Activated CD8-positive, alpha-beta T cell treated with anti-CD3 and anti-CD28 coated beads, Interleukin-2, amount 10 ng/mL, durations not matched to agents 7 days and 5 days (primary cell): ENCODE data around the gene TNFRSF9. TPM values are rescaled to one million over a fixed set of nuclear protein-coding genes. Genes with fewer than 3 reads are reported as not detected.
"Not testable (repeated sequence)": the region's sequence is repeated elsewhere in the genome, so short reads cannot be mapped to it uniquely, and the experiment has no call there.

ENCODE experiments used
- ATAC-seq: fragments of 150-1000 bp; cut with Tn5 transposase; one replicate; pipeline ENCODE4 v1.10.0; 2021; ENCODE audit warnings: moderate library complexity
- CTCF ChIA-PET: fragments of 350-600 bp; sonication (Branson Sonifier 250); formaldehyde crosslinking; loops from one replicate; lab custom pipeline; 2021; ENCODE audit warnings: antibody characterized with exemption; lab: Charles Lee
- POLR2A ChIA-PET: fragments of 350-600 bp; sonication (Branson Sonifier 250); formaldehyde crosslinking; loops from one replicate; lab custom pipeline; 2021; ENCODE audit warnings: antibody characterized with exemption; lab: Charles Lee
- DNase-seq: peaks from one replicate; pipeline ENCODE4 v3.0.0-alpha.2; 2020
- H3K27ac Mint-ChIP-seq: one replicate; pipeline ENCODE4 v1.8.0; 2021; ENCODE audit warnings: mild to moderate bottlenecking, mixed read lengths
- H3K27me3 Mint-ChIP-seq: one replicate; pipeline ENCODE4 v1.8.0; 2021; ENCODE audit warnings: low read depth, mixed read lengths
- H3K36me3 Mint-ChIP-seq: one replicate; pipeline ENCODE4 v1.8.0; 2021; ENCODE audit warnings: low read depth, mixed read lengths
- H3K4me1 Mint-ChIP-seq: one replicate; pipeline ENCODE4 v1.8.0; 2021; ENCODE audit warnings: low read depth, mixed read lengths
- H3K4me3 Mint-ChIP-seq: one replicate; pipeline ENCODE4 v1.8.0; 2021; ENCODE audit warnings: mild to moderate bottlenecking, mixed read lengths
- H3K9me3 Mint-ChIP-seq: one replicate; pipeline ENCODE4 v1.8.0; 2022; ENCODE audit warnings: mixed read lengths; ENCODE audit not compliant: insufficient read depth
- total RNA-seq, 2 experiments: library from RNA; stranded (reverse); gene quantifications; one replicate each; pipeline ENCODE4 v1.2.3, GENCODE V29; 2021

Gene TNFRSF9
- total RNA-seq, 2 experiments from 2014 or later: 0.94 to 1.3 TPM

DNA sequence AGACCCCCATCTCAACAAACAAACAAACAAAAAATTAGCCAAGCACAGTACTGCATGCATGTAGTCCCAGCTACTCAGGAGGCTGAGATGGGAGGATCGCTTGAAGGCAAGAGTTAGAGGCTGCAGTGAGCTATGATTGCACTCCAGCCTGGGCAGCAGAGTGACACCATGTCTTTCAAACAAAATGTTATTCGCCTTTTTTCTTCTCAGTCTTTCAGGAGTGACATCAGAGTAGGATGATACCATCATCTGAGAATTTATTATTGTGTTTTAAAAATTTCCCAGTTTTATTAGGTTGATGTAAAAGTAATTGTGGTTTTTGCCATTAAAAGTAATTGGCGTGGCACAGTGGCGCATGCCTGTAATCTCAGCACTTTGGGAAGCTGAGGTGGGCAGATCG is 31.6 kb upstream of the TNFRSF9 start:
- CTCF ChIA-PET: interaction anchor here (1.8 kb wide), 1 partner anchor 43 kb away, joined by 4 read pairs; no protein-coding TSS in a partner anchor
- POLR2A ChIA-PET: no interaction called here
- no peaks in the 10 kb centered on the region for H3K9me3 Mint-ChIP-seq
- H3K4me1 Mint-ChIP-seq: peaks cover 9% of the 10 kb centered on the region
- peaks cover 61% of the 10 kb centered on the region for H3K36me3 Mint-ChIP-seq
- no peaks in the 10 kb centered on the region for H3K27me3 Mint-ChIP-seq
- H3K4me3 Mint-ChIP-seq: no peak overlapping the region
- H3K27ac Mint-ChIP-seq: no peak overlapping the region
- ATAC-seq (no peak), DNase-seq (no peak)

DNA sequence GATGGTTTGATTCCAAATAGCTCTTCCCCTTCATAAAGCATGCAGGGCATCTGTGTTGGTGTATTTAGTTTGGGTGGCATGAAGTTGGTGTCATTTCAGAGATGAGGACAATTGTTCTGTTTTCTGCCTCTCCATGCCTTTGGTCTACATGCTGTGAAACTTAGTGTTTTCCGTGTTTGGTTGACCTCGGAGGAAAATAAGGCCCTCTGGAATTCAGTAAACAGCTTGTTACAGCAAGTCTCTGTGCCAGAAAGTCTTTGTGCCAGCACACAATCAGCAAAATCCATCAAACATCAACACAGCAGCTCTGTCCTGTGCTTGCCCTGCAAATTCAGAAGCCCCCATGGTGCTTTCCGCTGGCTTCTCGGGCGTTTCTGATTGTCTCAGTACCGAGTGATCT is 30.4 kb upstream of the TNFRSF9 start:
- no peak overlapping the region for H3K27ac Mint-ChIP-seq
- H3K4me3 Mint-ChIP-seq: no peak overlapping the region

DNA sequence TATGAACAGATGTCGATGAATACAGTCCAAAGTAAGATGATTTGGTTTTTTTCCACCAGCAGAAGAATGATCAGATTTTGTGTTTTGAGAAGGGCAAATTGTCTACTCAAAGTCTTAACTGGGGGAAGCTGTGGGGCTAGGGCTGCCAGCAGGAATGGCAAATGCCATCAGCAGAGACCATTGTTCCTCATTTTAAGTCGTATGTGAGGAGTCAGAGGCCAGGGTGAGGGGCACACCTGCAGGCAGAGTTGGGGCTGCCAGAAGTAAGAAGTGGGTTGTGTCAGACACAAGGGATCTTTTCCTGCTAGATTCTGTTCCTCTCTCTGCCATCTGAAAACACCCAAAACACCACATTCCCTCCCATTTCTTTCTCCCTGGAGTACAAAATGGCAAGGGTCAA is 29.6 kb upstream of the TNFRSF9 start:
- ChIA-PET POLR2A (interaction anchor here (1.3 kb wide), 1 partner anchor 9 kb away, joined by 4 read pairs; the partner anchor contains the start of gene PARK7), CTCF (no interaction called here)
- DNase-seq (no peak), ATAC-seq (no peak)
- H3K27ac Mint-ChIP-seq: no peak overlapping the region
- H3K27me3 Mint-ChIP-seq: no peaks in the 10 kb centered on the region
- H3K4me3 Mint-ChIP-seq: no peak overlapping the region
- H3K36me3 Mint-ChIP-seq: peaks cover 65% of the 10 kb centered on the region
- H3K9me3 Mint-ChIP-seq: no peaks in the 10 kb centered on the region
- peaks cover 25% of the 10 kb centered on the region for H3K4me1 Mint-ChIP-seq

More for the DNA sequence above, 30.4 kb upstream of the TNFRSF9 start:
- no peak for ATAC-seq
- ChIA-PET CTCF (no interaction called here), POLR2A (interaction anchor here (1.3 kb wide), 1 partner anchor 10 kb away, joined by 4 read pairs; the partner anchor contains the start of gene PARK7)
- Mint-ChIP-seq H3K36me3 (peaks cover 61% of the 10 kb centered on the region), H3K4me1 (peaks cover 19% of the 10 kb centered on the region), H3K27me3 (no peaks in the 10 kb centered on the region), H3K9me3 (no peaks in the 10 kb centered on the region)
- DNase-seq: no peak

DNA sequence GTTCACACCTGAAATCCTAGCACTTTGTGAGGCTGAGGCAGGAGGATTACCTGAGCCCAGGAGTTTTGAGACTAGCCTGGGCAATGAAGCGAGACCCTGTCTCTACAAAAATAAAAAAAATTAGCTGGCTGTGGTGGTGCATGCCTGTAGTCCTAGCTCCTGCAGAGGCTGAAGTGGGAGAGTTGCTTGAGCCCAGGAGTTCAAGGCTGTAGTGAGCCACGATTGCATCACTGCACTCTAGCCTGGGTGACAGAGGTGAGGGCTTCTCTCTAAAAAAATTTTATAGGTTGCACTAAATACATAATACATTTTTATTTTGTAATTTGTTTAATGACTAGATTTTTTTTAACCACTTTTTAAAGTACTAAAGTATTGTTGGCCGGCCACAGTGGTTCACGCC is 27.0 kb upstream of the TNFRSF9 start:
- H3K27me3 Mint-ChIP-seq: no peaks in the 10 kb centered on the region
- no peak overlapping the region for H3K27ac Mint-ChIP-seq
- ChIA-PET CTCF (interaction anchor here (2.7 kb wide), 1 partner anchor 8 kb away, joined by 9 read pairs; no protein-coding TSS in a partner anchor), POLR2A (no interaction called here)
- DNase-seq (no peak), ATAC-seq (no peak)
- no peaks in the 10 kb centered on the region for H3K9me3 Mint-ChIP-seq
- H3K4me1 Mint-ChIP-seq: peaks cover 48% of the 10 kb centered on the region
- H3K36me3 Mint-ChIP-seq: peaks cover 77% of the 10 kb centered on the region
- H3K4me3 Mint-ChIP-seq: no peak overlapping the region

DNA sequence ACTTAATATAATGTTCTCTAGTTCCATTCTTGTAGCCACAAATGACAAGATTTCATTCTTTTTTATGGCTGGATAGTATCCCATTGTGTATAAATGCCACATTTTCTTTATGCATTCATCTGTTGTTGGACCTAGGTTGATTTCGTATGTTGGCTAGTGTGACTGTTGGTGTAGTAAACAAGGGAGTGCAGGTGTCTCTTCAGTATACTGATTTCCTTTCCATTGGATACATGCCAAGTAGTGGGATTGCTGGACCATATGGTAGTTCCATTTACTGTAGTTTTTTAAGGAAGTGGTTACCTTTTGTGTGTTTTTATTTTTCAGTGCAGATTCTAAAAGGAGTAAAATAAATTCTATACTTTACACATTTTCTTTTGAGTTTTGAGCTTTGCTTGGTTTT is 26.6 kb upstream of the TNFRSF9 start:
- ChIA-PET POLR2A (no interaction called here), CTCF (interaction anchor here (2.7 kb wide), 1 partner anchor 8 kb away, joined by 9 read pairs; no protein-coding TSS in a partner anchor)
- H3K4me1 Mint-ChIP-seq: peaks cover 52% of the 10 kb centered on the region
- no peaks in the 10 kb centered on the region for H3K27me3 Mint-ChIP-seq
- no peak for DNase-seq
- peak overlapping the region; percentile 13 for H3K27ac Mint-ChIP-seq
- peaks cover 75% of the 10 kb centered on the region for H3K36me3 Mint-ChIP-seq
- H3K4me3 Mint-ChIP-seq: no peak overlapping the region
- H3K9me3 Mint-ChIP-seq: no peaks in the 10 kb centered on the region
- no peak for ATAC-seq

DNA sequence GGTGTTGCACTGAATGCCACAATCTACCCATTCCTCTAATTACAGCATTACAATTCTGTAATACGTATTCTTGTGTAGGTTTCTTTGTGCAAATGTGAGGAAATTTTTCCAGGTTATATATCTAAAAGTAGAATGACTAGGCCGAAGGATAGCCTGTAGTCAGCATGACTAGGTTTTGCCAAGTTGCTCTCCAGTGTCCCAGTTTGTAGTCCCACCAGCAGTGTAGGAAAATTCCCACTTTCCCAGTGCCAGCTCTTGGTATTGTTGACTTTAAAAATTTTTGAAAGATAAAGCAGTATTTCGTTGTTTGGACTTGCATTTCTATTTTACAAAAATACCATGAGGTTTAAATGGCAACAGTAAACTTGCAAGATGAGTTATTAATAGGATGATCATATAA is 23.8 kb upstream of the TNFRSF9 start:
- ChIA-PET POLR2A (interaction anchor here (0.6 kb wide), 1 partner anchor 277 kb away, joined by 3 read pairs; no protein-coding TSS in a partner anchor), CTCF (interaction anchor here (1.2 to 1.7 kb wide), 2 partner anchors 10 to 11 kb away, joined by 3 to 4 read pairs; no protein-coding TSS in a partner anchor)
- peaks cover 60% of the 10 kb centered on the region for H3K36me3 Mint-ChIP-seq
- H3K27ac Mint-ChIP-seq: peak overlapping the region; percentile 9
- ATAC-seq (no peak), DNase-seq (no peak)
- peaks cover 64% of the 10 kb centered on the region for H3K4me1 Mint-ChIP-seq
- no peak overlapping the region for H3K4me3 Mint-ChIP-seq
- H3K9me3 Mint-ChIP-seq: no peaks in the 10 kb centered on the region
- H3K27me3 Mint-ChIP-seq: no peaks in the 10 kb centered on the region

DNA sequence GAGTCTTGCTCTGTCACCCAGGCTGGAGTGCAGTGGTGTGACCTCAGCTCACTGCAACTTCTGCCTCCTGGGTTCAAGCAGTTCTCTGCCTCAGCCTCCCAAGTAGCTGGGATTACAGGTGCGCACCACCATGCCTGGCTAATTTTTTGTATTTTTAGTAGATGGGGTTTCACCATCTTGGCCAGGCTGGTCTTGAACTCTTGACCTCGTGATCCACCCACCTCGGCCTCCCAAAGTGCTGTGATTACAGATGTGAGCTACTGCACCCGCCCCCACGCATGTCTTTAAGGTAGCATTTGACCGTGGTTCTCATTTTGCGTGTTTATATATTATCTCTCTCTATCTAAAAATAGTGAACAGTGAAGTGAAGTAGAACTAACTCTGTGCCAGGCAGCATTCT is 23.2 kb upstream of the TNFRSF9 start:
- Mint-ChIP-seq H3K36me3 (peaks cover 55% of the 10 kb centered on the region), H3K27ac (peak overlapping the region; percentile 77), H3K4me1 (peaks cover 66% of the 10 kb centered on the region), H3K4me3 (peak overlapping the region; percentile 16)
- H3K9me3 Mint-ChIP-seq, DNase-seq, ATAC-seq, POLR2A ChIA-PET, H3K27me3 Mint-ChIP-seq: not testable (repeated sequence)
- CTCF ChIA-PET: interaction anchor here (1.3 kb wide), 1 partner anchor 294 kb away, joined by 3 read pairs; no protein-coding TSS in a partner anchor

DNA sequence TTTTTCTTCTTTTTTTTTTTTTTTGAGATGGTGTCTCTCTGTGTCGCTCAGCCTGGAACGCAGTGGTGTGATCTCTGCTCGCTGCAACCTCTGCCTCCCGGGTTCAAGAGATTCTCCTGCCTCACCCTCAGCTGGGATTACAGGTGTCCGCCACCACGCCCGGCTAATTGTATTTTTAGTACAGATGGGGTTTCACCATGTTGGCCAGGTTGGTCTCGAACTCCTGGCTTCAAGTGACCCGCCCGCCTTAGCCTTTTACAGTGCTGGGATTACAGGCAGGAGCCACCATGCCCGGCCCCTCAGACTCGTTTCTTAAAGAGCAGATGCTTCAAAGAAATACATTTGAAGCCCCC is 22.7 kb upstream of the TNFRSF9 start:
- H3K4me1 Mint-ChIP-seq: peaks cover 66% of the 10 kb centered on the region
- CTCF ChIA-PET: interaction anchor here (1.1 to 1.4 kb wide), 3 partner anchors 23 to 294 kb away, joined by 3 to 4 read pairs (median 3); partner anchors contain the start of gene TNFRSF9
- H3K4me3 Mint-ChIP-seq: peak overlapping the region; percentile 16
- not testable (repeated sequence) for H3K27me3 Mint-ChIP-seq, DNase-seq, ATAC-seq, H3K9me3 Mint-ChIP-seq
- POLR2A ChIA-PET: interaction anchor here (1.4 kb wide), 1 partner anchor 23 kb away, joined by 4 read pairs; the partner anchor contains the start of gene TNFRSF9
- peaks cover 53% of the 10 kb centered on the region for H3K36me3 Mint-ChIP-seq
- peak overlapping the region; percentile 77 for H3K27ac Mint-ChIP-seq

DNA sequence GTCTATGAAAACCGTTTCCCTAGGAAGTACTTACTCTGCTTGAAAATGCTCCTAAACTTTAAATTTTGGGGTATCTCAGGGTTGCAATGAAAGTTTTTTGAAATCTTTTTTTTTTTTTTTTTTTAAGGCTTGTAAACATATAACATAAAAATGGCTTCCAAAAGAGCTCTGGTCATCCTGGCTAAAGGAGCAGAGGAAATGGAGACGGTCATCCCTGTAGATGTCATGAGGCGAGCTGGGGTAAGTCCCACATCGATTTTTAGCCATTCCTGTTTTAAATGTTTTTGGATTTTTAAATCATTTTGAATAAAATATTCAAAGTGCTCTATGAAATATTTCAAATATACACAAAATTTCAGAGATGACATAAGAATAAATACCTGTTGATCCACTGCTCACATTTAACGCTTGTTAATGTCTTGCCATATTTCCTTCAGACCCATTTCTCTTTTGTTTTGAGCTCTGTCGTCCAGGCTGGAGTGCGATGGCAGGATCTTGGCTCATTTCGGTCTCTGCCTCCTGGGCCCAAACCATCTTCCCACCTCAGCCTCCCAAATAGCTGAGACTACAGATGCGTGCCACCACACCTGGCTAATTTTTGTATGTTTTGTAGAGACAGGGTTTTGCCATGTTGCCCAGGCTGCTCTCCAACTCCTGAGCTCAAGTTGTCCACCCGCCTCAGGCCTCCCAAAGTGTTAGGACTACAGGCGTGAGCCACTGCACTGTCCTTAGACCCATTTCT is 22.2 kb upstream of the TNFRSF9 start:
- no peak for ATAC-seq
- H3K9me3 Mint-ChIP-seq: no peaks in the 10 kb centered on the region

DNA sequence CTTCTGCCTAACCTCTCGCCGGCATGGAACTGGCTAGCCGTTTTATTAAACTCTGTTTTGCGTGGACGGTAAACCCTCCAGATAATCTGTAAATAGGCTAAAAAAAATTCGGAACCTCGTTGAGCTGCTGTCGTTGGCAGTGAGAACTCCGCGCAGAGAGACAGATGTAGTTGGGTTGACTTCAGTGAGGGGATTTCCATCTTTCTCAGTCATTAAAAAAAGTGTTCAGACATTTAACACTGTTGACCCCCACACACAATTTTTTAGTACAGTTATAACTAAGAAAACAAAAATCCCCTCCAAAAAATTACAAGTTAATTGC is 21.3 kb upstream of the TNFRSF9 start:
- peaks cover 46% of the 10 kb centered on the region for H3K36me3 Mint-ChIP-seq
- H3K4me3 Mint-ChIP-seq: peak overlapping the region; percentile 97
- H3K27ac Mint-ChIP-seq: peak overlapping the region; percentile 99
- no peak for DNase-seq
- peaks cover 61% of the 10 kb centered on the region for H3K4me1 Mint-ChIP-seq
- CTCF ChIA-PET: interaction anchor here (0.5 to 1.5 kb wide), 4 partner anchors 14 to 180 kb away, joined by 3 to 4 read pairs (median 4); partner anchors contain the start of gene TNFRSF9
- ATAC-seq: peak; percentile 12
- no peaks in the 10 kb centered on the region for H3K9me3 Mint-ChIP-seq
- H3K27me3 Mint-ChIP-seq: no peaks in the 10 kb centered on the region
- POLR2A ChIA-PET: interaction anchor here (0.7 to 2.1 kb wide), 13 partner anchors 8 to 1337 kb away, joined by 3 to 15 read pairs (median 3); partner anchors contain the start of genes THAP3 and TNFRSF9

More for the DNA sequence above, 22.2 kb upstream of the TNFRSF9 start:
- H3K27me3 Mint-ChIP-seq: no peaks in the 10 kb centered on the region
- H3K4me1 Mint-ChIP-seq: peaks cover 66% of the 10 kb centered on the region
- peak overlapping the region; percentile 97 for H3K4me3 Mint-ChIP-seq
- POLR2A ChIA-PET: interaction anchor here (1.4 to 2.1 kb wide), 5 partner anchors 13 to 32 kb away, joined by 3 to 15 read pairs (median 6); partner anchors contain the start of gene TNFRSF9
- CTCF ChIA-PET: interaction anchor here (1.1 to 1.4 kb wide), 3 partner anchors 23 to 293 kb away, joined by 3 to 4 read pairs (median 3); partner anchors contain the start of gene TNFRSF9
- H3K27ac Mint-ChIP-seq: peak overlapping the region; percentile 99
- no peak for DNase-seq
- H3K36me3 Mint-ChIP-seq: peaks cover 53% of the 10 kb centered on the region

DNA sequence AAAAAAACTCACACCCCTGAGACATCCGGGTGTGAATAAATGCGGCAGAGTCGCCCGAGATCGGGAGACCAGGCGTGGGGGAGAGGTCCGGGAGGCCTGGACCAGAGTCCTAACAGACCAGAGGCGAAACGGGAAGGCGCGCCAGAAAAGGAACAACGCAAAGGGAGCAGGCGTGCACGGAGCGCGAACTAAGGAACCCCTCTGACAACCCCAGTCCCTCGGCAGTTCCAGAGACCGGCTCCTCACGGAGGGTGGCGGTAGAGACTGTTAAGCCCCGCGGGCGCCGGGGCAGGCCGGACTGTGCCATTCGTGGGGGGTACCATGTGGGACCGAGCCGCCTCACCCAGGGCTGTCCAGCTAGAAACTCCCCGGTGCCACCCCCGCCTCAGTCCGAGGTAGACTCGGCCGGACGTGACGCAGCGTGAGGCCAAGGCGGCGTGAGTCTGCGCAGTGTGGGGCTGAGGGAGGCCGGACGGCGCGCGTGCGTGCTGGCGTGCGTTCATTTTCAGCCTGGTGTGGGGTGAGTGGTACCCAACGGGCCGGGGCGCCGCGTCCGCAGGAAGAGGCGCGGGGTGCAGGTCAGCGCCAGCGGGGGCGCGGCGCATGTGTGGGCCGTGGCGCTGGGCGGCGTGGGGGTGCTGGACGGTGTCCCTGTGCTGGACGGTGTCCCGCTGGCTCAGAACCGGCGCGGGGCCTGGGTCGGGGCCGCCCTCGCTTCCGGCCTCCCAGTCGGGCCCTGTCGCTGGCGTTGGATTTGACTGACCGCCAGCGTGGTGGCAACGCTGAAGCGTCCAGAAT is 20.8 kb upstream of the TNFRSF9 start, which contains the start of gene PARK7:
Gene PARK7, plus strand, starts transcription at position 496 of the 798 bp plus-strand sequence. CDS start 1,075 bp downstream, outside the sequence.
- Mint-ChIP-seq H3K36me3 (peaks cover 42% of the 10 kb centered on the region), H3K4me3 (peak within 1 kb of the TSS; percentile 97), H3K4me1 (peaks cover 60% of the 10 kb centered on the region), H3K9me3 (no peaks in the 10 kb centered on the region), H3K27me3 (no peaks in the 10 kb centered on the region), H3K27ac (peak within 1 kb of the TSS; percentile 99)
- ATAC-seq (peak; percentile 98), DNase-seq (peak; percentile 100)
- CTCF ChIA-PET: interaction anchor here (0.5 to 1.5 kb wide), 4 partner anchors 14 to 180 kb away, joined by 3 to 4 read pairs (median 4); partner anchors contain the start of gene TNFRSF9
- POLR2A ChIA-PET: interaction anchor here (0.6 to 2.1 kb wide), 14 partner anchors 9 to 1337 kb away, joined by 3 to 15 read pairs (median 3); partner anchors contain the start of genes THAP3 and TNFRSF9
